ENCODE results near the gene SPATA9.
"Not testable (repeated sequence)": the region's sequence is repeated elsewhere in the genome, so short reads cannot be mapped to it uniquely, and the experiment has no call there.

The SPATA9 gene

DNA sequence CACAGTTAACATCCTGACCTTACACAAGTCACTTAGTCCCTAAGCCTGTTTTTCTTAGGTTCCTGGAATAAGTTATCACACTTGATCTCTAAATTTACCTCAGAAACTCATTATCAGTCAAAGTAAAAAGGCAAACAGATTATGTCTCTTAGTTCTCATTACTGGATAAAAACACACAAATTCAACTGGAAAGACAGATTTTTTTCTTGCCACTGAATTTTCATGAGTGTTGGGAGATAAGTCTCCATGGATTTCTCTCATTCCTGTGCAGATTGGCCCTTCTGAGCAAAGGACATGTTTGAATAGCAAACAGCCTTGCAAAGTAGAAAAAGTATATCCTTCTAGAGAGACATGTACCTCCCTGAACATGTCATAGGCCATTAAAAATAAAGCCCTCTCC lies 10.2 kb downstream of the SPATA9 start:
- DNase-seq = no peak

DNA sequence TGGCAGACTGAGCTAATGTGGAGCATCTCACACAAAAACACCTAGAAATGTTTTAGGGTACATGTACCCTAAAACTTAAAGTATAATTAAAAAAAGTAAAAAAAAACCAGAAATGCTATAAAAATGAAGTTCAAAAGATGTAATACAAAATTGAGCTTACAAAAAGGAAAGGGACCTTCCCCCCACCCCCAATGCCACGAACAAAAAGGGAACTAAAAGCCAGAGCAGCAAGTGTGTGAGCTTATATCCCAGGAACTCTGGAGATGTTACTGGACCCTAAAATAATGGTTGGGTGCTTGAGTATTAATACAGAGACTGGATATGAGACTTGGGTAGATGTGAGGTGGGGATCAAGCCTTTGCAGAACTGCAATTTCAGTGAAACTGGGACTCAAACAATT lies 11.0 kb downstream of the SPATA9 start:
- DNase-seq = no peak

DNA sequence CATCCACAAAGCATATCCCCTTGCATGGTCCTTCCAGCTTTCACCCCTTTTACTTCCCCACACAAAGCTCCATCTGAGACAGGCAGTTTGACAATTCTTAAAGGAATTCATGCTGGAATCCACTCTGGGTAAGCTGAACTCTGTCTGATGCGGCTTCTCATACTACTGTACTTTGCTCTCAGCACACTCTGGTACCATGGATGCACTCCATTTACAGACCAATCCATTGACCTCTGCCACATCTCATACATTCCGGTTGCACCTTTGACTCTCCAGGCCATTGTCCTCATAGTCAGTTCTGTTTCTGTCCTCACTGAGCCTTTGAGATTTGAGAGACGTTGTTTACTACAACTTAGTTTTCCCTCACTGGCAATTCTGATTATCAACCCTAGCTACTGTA lies 12.2 kb downstream of the SPATA9 start:
- DNase-seq = no peak

DNA sequence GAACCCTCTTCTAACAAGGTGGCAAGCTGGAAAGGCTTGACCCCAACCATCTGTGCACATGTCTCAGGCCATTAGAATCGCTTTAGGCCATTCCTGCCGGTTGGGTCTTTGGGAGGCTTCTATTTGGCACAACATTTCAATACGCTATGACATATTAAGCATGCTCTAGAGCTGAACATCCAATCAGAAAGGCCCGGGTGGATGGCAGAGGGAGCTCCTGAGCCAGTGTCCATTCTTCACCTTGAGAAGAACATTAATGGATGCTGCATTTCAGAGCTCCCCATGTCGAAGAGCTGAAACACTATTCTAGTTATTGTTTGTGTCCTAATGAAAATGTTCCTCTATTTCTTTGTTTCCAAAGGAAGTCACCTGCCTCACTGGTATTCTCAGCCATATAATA lies 12.8 kb downstream of the SPATA9 start:
- no peak for DNase-seq

DNA sequence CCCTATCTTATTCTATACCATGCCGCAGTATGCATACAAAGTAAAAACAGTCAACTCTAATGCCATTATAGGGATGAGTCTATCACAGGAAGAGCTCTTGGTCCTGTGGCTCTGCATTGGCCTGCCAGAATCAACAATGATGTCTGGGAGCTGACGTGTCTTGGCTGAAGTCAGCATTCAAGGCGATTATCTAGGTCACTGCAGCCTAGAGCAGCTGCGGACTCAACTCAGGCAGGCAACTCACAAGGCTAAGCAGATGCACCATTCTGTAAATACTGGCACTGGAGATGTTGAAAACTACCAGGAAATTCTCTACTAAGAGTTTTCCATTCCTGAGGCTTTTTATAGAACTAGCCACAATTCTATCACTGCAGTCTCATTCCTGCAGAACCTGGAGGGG lies 13.3 kb downstream of the SPATA9 start:
- DNase-seq = no peak

DNA sequence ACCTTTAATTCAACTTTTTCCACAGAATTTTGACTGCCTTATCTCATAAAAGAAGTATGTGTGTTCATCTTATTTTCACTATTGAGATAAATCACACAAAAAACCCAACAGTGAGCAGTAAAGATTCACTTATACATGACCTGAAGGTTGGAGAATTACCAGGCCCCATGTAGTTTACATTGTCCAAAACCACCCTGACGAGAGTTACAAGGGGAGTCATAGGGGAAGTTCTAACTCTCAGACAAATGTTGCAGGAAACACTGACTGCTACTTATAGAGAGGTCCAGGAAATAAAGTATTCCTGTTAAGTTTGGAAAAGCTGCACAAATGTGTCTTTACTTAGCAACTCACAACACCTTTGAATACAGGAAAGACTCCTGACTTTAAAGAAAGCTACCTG lies 14.1 kb downstream of the SPATA9 start:
- no peak for DNase-seq

DNA sequence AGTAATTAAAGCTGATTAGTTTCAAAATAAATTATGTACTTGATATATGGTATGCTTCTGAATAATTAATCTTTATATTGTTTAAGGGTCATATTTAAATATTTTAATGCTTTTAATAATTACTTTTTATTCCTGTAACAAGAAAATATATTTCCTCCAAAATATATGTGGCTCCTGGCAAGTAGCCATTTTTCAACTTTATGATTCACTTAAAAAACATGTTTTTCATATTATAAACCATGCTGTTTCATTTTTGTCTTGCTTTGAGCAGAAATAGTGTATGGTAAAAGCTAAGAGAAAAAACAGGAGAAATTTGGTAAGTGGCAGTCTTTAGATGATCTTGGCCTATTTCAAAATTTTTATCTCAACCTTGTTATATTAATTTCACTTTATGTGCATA lies 14.6 kb downstream of the SPATA9 start:
- DNase-seq = no peak

DNA sequence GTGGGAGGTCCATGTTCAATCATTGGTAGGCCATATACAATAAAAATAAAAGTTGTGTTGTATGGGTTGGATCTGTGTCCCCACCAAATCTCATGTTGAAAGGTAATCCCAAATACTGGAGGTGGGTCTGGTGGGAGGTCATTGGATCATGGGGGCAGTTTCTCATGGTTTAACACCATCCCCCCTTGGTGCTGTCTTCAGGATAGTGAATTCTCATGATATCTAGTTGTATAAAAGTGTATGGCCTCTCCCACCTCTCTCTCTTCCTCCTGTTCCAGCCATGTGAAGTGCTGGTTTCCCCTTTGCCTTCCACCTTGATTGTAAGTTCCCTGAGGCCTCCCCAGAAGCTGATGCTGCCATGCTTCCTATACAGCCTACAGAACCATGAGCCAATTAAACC lies 15.1 kb downstream of the SPATA9 start:
- no peak for DNase-seq

DNA sequence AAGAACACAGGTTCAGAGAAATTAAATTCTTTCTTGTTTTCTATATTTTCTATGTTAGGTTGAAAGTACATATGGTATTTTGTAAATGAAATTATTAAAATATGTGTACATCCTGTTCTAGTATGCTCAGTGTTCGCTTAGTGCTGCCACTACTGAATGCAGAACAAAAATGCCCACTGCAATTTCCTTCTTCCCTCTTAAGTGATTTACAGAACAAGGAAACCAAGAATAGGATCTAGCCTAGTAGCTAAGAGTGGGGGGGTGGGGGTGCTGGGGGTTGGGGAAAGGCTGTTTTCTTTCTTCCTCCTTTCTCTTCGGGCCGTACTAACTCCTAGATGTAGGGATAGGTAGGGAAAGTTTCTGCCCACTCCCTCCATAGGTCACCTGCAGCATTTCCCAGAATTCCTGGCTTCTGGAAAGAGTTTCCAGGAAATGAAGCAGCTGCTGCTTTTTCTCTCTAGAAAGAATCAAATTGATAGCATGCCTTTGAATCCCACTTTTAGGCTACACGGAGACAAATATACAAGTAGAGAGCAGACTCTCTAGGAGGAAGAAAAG lies 15.7 kb downstream of the SPATA9 start:
- DNase-seq = no peak

DNA sequence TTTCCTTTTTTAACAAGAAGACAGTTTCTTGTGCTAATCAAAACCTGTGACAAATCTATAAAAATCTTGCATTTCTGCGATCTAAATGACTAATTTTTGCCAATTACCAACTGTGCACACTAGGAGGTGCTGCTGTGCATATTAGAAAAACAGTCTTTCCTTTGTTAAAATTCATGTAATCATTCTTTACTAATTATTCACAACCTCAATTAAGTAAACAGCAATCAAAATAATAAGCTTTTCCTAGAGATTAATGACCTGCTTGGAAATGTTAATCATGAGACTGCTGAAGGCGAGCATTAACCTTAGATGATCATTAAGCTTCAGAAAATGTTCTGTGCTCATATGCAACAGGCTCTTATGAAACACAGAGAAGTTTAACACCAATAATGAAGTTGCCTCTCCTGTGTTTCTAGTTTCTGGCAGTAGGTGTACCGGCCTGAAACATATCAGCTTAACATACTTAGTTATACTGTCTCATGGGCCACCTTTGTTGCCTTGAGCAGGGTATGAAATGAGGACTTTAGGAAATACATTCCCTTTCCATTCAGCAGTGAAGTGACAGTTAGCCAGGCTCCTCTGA lies 18.5 kb downstream of the SPATA9 start:
- peak; percentile 61 for DNase-seq

DNA sequence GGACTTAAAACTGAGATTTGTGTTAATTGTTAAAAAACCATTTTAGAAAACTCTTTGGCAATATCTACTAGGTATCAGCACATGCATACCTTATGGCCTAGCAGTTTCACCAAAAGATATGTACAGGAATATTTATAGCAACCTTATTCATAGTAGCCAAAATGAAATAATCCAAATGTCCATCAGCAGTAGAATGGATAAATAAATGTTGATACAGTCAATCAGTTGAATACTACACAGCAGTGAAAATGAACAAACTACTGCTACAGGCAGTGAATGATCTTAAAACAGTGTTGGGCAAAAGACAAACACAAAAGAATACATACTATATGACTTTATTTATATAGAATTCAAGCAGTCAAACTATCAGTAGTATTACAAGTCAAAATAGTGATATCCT lies 19.8 kb downstream of the SPATA9 start:
- DNase-seq = no peak

DNA sequence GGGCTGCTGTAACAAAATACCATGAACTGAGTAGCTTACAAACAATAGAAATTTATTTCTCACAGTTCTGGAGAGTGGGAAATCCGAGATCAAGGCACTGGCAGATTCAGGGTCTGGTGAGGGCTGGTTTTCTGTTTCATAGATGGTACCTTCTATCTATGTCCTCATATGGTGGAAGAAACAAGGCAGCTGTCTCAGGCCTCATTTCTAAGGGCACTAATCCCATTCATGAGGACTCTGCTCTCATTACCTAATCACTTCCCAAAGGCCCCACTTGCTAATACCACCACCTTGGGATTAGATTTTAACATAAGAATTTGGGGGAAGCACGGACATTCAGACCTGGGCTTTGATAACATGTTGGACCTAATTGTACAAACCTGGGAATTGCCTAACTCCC lies 22.7 kb downstream of the SPATA9 start:
- no peak for DNase-seq

DNA sequence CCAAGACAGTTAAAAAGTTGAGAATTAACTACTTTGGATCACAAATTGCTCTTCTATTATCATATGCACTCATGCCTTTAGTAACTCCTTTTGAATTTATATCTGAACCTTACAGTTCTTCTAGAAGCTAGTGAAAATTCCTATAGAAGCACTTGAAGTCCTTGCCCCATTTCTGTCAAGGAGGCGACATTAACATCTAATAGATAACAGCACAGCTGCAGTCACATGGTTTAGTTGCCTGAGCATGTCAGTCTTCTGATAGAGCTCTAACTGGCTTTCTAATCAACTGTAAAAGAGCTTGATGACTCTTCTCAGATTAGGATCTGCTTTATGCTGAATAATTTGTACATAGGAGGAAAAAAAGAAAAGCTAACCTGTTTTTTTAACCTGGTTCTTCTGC lies 27.2 kb downstream of the SPATA9 start:
- no peak for DNase-seq

DNA sequence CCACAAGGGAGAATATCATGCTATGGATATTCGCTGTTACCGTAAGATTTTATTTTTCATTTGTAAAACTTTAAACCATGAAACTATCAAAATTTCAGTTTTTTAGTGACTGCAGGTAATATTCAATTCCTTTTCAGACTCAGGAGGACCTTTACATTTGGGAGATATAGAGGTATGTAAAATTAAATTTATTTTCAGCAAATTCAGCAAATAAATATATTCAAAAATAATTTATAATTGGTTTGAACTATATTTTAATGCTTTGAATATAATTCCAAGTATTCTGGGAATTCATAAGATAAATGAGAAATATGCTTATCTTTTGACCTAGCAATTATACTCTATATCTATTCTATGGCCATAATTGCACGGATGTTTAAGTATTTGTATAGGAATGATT lies 28.6 kb downstream of the SPATA9 start:
- no peak for DNase-seq

DNA sequence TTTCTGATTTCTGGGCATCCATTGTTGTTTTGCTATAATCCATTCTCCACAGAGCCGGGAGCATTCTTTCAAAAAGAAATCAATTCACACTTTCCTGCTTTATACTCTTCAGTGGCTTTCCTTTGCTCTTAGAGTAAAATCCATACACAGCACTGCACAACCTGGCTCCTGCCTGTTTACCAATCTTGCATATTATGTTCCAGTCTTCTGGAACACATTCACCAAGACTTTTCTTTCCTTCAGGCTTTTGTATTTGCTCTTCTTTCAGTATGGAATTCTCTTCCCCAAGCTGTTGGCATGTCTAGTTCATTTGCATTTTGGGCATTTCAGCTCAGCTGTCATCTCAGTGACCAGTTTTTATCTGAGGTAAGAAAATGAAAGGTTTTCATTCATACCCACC lies 29.9 kb downstream of the SPATA9 start:
- no peak for DNase-seq

DNA sequence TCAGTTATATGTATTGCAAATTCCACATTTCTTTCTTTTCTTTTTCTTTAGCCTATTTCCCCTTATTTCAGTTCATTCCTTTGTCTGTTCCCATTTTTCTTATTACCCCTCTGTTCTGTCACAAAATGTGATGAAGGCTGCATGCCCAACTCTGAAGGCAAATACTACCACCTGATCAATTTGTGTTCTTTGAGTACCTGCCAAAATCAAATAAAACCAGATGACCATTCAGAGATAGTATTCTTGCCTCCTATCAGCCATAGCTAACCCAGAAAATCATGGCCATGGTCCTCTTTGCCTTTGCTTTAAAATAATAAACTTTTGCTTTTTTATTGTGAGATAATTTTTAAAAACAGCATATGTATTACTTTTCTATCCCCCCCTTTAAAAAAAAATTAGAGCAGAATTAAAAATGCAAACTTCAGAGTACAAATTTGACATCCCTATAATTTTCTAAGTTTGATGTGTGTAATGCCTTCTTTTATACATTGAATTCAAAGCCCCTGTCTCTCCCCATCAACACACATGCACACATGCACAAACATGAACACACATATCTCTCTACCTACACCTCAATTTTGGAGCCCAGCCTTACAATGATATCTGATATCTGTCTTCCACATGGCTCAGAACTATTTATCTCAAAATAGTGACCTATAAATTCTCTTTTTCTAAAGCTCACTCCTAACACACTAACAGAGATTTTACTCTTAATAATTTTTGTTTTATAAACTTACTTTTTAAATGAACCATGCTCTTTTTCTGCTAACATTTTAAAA lies 32.8 kb downstream of the SPATA9 start:
- no peak for DNase-seq

DNA sequence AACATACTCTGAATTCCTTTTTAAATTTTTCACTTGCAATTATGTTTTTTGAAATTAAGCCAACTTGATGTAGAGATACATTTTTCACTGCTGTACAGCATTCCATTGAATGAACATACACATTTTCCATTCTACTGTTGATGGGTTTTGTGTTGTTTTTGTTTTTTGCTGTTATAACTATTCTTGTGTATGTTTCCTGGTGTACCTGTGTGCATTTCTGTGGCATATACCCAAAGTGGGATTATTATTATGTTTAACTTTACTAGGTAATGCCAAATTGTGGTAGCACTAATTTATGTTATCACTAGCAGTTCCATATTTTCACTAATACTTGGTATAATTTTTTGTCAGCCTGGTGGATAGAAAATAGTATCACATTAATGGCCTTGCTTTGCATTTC lies 33.5 kb downstream of the SPATA9 start:
- DNase-seq = no peak

DNA sequence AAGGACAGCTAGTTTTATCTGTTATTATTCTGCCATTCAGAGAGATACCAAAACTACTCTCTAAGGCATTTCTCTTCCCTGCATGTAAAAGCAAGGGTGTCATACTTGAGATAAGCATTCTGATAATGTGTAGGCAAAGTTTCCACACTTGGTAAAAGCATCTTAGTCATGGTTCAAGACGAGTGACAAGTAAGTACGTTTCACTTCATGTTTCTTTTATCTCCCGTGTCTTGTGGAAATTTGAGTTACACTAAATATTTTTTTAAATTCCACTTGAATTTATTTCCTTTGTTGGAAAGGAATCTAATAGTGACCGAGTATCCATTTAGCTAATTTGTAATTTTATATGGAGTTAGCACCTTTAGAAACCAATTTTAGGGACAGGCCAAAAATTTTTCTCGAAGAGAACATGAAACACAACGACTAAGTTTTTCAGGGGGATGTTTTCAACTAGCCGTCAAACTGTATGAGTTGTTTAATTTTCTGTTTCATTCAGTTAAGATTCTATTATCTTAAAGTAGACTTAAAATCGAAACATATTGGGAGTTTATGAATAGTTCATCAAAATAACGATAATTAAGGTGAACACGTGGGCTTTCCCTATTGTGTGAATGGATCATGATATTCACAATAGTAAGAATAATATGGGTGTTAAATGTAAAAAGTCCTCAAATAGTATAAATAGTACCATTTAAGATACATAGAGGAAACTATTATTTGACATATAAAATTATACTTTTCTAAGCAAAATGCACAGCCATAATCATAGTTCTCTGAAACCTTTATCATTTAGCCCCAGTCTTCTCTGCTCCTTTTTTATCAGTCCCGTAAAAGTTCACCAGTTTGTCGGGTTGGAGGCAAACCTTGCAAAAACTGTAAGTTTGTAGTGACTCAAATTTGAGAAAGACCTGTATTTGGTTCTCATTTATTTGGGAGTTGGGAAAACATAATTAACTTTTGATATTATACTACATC lies 34.6 kb downstream of the SPATA9 start:
- DNase-seq = no peak

DNA sequence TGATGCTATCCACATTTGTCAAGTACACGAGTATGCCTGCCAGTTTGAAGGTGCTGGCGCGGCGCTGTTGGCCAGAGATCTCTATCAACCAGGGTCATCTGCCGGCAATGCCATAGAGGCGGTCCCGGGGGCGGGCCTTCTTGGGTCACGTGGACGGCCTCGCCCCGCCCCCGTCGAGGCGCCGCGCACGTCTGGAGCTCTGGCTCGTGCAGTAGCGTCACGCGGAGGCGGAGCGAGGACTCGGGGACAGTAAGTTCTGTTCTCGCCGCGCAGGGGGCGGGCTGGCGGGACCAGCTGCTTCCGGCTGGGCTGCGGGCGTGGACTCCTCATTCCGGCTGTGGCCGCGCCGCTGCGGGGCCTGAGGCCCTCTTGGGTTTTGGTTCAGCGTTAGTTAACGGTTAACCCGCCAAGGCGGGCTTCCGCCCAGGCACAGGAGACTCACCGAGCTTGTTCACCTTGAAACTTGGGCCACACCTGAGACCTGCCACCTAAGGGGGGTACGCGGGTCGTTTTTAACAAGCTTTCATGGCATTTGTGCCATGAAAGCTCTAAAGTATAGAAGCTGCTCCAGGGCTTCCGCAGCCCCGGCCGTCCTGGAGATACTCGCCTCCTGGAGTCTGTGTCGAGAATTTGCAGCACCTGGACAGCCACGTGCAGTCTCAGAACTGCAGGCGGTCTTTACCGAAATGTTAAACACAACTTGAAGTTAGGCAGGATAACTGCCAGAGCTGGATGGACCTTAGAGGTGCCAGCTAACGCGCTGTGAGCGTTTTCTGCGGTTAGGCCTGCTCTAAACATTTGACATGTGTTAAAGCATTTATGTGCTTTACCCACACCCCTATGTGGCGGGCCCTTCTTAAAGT lies 36.0 kb downstream of the SPATA9 start, which contains the start of gene RFESD:
RFESD (plus strand) TSS at position 209 of the 863 bp plus-strand sequence. CDS start 5,495 bp downstream, outside the sequence.
- DNase-seq = peak; percentile 97

DNA sequence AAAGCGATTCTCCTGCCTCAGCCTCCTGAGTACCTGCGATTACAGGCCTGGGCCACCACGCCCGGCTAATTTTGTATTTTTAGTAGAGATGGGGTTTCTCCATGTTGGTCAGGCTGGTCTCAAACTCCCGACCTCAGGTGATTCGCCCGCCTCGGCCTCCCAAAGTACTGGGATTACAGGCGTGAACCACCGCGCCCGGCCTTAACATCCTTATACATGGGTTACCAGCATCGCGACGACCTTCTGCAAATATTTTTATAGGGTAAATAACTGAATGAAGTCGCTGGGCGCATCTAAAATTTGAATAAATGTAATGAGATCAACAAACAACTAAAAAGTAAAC lies 36.6 kb downstream of the SPATA9 start:
- DNase-seq = not testable (repeated sequence)

DNA sequence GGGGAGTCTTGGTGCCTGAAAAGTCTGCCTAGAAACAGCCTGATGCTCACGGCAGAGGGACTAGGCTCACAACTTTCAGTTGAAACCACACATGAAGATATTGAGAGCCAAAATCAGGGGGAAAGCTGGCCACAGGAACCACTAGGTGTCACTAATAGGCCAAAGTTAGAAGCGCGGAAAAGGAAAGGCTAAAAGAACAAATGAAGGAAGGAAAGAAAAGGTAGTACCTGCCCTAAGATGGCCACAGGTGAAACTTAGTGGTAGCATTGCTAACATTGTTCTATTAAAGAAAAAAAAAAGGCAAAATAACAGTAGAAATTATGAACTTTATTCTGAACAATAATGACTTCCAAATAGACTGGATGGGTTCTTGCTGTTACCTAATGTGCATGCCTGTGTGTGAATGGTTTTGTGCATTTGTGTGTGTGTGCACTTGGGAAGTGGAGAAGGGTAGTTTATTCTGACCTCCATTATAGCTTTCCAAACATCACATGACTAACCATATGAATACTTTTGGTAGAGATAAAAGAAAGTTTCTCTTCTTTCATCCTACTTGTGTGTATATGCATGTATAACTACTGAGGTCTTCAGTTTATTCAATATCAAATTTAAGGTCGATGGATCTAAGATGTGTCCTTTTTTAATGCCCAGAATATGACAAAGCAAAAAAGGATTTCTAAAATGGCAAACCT lies 38.3 kb downstream of the SPATA9 start:
- DNase-seq = peak; percentile 73

DNA sequence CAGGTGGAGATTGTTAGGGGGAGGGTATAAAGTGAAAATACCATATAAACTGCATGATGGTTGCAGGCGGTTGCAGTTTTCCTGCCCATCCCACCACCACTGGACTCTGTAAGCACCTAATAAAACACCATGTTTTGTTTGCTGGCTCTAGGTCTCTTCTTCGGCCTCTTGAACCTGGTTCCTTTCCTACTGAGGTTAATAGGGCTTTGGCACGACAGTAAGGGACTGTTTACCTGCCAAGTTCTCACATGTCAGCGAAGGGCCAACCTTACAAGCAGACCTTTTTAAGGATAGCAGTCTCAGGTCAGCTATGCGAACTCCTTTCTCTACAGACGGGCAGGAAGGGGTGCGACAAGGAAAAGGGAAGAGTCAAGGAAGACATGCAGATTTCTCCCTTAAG lies 39.6 kb downstream of the SPATA9 start:
- DNase-seq = no peak
